Endodermal cell (in vitro differentiated cells): ENCODE measurements around the gene WDR20. TPM values are rescaled to one million over a fixed set of nuclear protein-coding genes. Genes with fewer than 3 reads are reported as not detected.

ENCODE experiments used
- DNase-seq: peaks from one replicate; pipeline ENCODE4 v3.0.0-alpha.2; 2017
- H3K27ac ChIP-seq: 2 replicates; pipeline ENCODE4 v1.5.1; 2013; ENCODE audit warnings: mild to moderate bottlenecking, low read depth, low read length, moderate library complexity
- H3K27me3 ChIP-seq: 2 replicates; pipeline ENCODE4 v1.6.1; 2013; ENCODE audit warnings: mild to moderate bottlenecking, low read length, moderate library complexity; ENCODE audit not compliant: insufficient read depth, control insufficient read depth, poor library complexity, severe bottlenecking
- H3K36me3 ChIP-seq: 2 replicates; pipeline ENCODE4 v1.7.0; 2013; ENCODE audit warnings: mild to moderate bottlenecking, low read length, moderate library complexity; ENCODE audit not compliant: control insufficient read depth, insufficient read depth
- H3K4me1 ChIP-seq: one replicate; pipeline ENCODE4 v1.7.0; 2013; ENCODE audit warnings: low read length; ENCODE audit not compliant: control insufficient read depth, insufficient read depth
- H3K4me3 ChIP-seq: 2 replicates; pipeline ENCODE4 v1.5.1; 2013; ENCODE audit warnings: mild to moderate bottlenecking, low read length, moderate library complexity
- H3K9ac ChIP-seq: 2 replicates; pipeline ENCODE4 v1.6.1; 2013; ENCODE audit warnings: mild to moderate bottlenecking, low read length, moderate library complexity; ENCODE audit not compliant: poor library complexity, severe bottlenecking; ENCODE audit errors: extremely low read depth
- H3K9me3 ChIP-seq: 2 replicates; pipeline ENCODE4 v1.6.1; 2013; ENCODE audit warnings: mild to moderate bottlenecking, low read length, moderate library complexity; ENCODE audit not compliant: control insufficient read depth
- H3K27ac Mint-ChIP-seq: 2 replicates; pipeline ENCODE4 v1.8.0; 2020; ENCODE audit warnings: mixed read lengths
- H3K27me3 Mint-ChIP-seq: 2 replicates; pipeline ENCODE4 v1.8.0; 2021; ENCODE audit warnings: mild to moderate bottlenecking, mixed read lengths; ENCODE audit not compliant: insufficient read depth
- H3K36me3 Mint-ChIP-seq: 2 replicates; pipeline ENCODE4 v1.8.0; 2020; ENCODE audit warnings: low read depth, mixed read lengths
- H3K4me1 Mint-ChIP-seq: 2 replicates; pipeline ENCODE4 v1.8.0; 2020; ENCODE audit warnings: mixed read lengths
- H3K4me3 Mint-ChIP-seq: 2 replicates; pipeline ENCODE4 v1.8.0; 2020; ENCODE audit warnings: mild to moderate bottlenecking, moderate library complexity, mixed read lengths
- H3K9me3 Mint-ChIP-seq: 2 replicates; pipeline ENCODE4 v1.8.0; 2020; ENCODE audit warnings: mild to moderate bottlenecking, mixed read lengths
- WGBS, 2 experiments: methylation state at CpG; one replicate each; pipeline versions ENCODE4 v1.1.5 to v1.1.7; 2013; ENCODE audit warnings: missing lambda C conversion rate in 2 of 2, mixed read lengths in 1 of 2; ENCODE audit not compliant: insufficient coverage in 1 of 2, insufficient read length in 1 of 2; 5-methylcytosine and 5-hydroxymethylcytosine counted together
- total RNA-seq, 2 donors: library from RNA; stranded (reverse); fragmentation: NEBNext Ultra II Directional in 1 of 2; extraction: Animal tissue kit (Norgen Biotek cat#: 25700) in 1 of 2; gene quantifications; 2 replicates in 1 of 2; 3 replicates in 1 of 2; pipeline ENCODE4 v1.2.1, GENCODE V29; 2021
- TF ChIP-seq, protein P1 (sequence below): fragments of 200-600 bp; sonication (generic); conservative IDR thresholded peaks from 2 replicates; pipeline ENCODE4 v1.5.0; 2021; ENCODE audit warnings: antibody characterized with exemption, mild to moderate bottlenecking

Gene WDR20
- total RNA-seq, 2 donors from 2014 or later: 33.8 to 37.6 TPM

DNA sequence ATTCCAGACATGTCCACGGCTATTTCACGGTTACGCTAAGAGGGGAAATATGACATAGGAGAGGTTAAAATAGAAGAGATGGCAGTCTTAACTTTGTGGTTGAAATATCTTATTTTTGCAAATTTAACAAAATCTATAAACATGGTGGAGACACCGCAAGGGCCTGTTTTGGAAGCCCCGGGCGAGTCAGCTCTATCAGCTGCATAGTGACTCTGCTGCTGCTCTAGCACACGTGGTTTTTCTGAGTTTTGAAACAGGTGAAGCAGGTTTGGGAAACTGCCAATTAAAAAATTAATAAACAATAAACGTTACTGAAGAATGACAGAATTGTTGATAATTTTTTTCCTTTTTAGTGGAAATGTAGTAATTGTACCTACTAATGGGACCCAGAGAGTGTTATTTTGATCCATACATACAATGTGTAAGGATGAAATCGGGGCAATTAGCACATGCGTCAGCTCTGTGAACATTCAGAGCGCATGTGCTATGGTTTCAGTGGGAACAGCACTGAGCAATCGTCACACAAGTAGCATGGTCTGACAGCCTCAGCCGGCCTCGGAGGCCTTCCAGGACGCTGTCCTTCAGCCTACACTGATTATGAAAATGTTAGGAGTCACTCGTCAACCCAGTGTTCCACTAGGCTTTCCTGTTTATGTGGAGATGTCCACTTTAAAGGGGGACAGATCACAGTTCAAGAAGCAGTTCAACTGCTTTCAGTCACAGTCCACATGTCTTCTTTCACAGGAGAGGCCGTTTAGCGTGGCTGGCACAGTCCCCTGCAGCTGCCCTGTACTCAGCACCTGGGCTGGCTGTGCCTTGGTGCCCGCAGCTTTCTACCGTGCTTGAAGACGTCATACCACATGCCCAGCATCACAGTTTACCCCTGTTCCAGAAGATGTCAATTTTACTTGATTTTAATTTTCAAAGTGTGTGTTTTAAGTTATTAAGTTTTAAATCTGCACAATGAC is 113.4 kb downstream of the WDR20 start:
- 93 to 97% methylated on average over 15 to 21 of the region's 21 CpGs for WGBS, 2 experiments
- DNase-seq: no peak
- H3K4me1 Mint-ChIP-seq: peaks cover 8% of the 10 kb centered on the region

DNA sequence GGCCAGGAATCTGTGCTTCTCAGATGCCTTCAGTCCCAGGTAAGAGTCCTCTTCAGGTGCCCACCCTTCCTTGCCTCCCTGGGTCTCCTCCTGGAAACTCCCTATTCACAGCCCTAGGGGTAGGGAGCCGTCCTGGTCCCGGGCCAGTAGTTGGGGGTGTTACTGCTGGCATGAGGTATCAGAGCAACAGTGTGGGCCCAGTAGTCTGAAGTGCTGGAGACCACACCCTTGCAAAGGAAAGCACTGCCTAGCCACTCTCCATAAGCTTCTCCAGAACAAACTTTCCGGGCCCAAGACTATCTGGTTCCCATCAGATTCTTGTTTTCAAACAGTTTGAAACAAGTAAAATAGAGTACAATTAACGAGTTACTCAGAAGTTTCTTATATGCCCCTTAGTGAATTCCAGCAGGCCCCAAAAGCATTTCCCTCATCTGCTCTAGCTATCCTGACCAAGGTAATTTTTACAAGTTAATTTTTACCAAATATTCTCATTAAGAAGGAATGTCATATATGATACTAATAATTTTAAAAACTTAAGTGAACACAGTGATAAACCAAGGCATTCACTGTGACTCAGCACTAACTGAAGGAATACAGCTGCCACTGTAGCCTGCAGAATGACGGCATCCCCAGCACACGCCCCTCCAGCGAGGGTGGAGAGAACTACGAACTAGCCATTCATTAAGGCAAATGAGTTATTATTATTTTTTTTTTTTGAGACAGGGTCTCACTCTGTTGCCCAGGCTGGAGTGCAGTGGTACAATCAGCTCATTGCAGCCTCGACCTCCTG is 115.9 kb downstream of the WDR20 start:
- Histone ChIP-seq H3K27me3 (no peaks in the 10 kb centered on the region), H3K27ac (no peak overlapping the region), H3K9ac (no peak overlapping the region), H3K9me3 (no peaks in the 10 kb centered on the region), H3K4me1 (no peaks in the 10 kb centered on the region), H3K4me3 (no peak overlapping the region), H3K36me3 (no peaks in the 10 kb centered on the region)
- H3K36me3 Mint-ChIP-seq: peaks cover 2% of the 10 kb centered on the region
- no peak overlapping the region for H3K4me3 Mint-ChIP-seq
- DNase-seq: no peak
- H3K27me3 Mint-ChIP-seq: peaks cover 13% of the 10 kb centered on the region
- 90 to 96% methylated on average over 7 to 9 of the region's 9 CpGs for WGBS, 2 experiments
- TF ChIP-seq, protein P1, sequence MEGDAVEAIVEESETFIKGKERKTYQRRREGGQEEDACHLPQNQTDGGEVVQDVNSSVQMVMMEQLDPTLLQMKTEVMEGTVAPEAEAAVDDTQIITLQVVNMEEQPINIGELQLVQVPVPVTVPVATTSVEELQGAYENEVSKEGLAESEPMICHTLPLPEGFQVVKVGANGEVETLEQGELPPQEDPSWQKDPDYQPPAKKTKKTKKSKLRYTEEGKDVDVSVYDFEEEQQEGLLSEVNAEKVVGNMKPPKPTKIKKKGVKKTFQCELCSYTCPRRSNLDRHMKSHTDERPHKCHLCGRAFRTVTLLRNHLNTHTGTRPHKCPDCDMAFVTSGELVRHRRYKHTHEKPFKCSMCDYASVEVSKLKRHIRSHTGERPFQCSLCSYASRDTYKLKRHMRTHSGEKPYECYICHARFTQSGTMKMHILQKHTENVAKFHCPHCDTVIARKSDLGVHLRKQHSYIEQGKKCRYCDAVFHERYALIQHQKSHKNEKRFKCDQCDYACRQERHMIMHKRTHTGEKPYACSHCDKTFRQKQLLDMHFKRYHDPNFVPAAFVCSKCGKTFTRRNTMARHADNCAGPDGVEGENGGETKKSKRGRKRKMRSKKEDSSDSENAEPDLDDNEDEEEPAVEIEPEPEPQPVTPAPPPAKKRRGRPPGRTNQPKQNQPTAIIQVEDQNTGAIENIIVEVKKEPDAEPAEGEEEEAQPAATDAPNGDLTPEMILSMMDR: no peak
- H3K9me3 Mint-ChIP-seq: no peaks in the 10 kb centered on the region
- H3K4me1 Mint-ChIP-seq: no peaks in the 10 kb centered on the region
- H3K27ac Mint-ChIP-seq: no peak overlapping the region

More for the DNA sequence above, 113.4 kb downstream of the WDR20 start:
- H3K27ac ChIP-seq: no peak overlapping the region
- H3K27ac Mint-ChIP-seq: no peak overlapping the region
- H3K36me3 Mint-ChIP-seq: peaks cover 4% of the 10 kb centered on the region
- no peaks in the 10 kb centered on the region for H3K27me3 ChIP-seq
- H3K9me3 ChIP-seq: no peaks in the 10 kb centered on the region
- no peak overlapping the region for H3K4me3 ChIP-seq
- no peak overlapping the region for H3K9ac ChIP-seq
- H3K27me3 Mint-ChIP-seq: peaks cover 24% of the 10 kb centered on the region
- peaks cover 4% of the 10 kb centered on the region for H3K4me1 ChIP-seq
- no peaks in the 10 kb centered on the region for H3K9me3 Mint-ChIP-seq
- no peak overlapping the region for H3K4me3 Mint-ChIP-seq
- TF ChIP-seq, protein P1: no peak
- no peaks in the 10 kb centered on the region for H3K36me3 ChIP-seq

DNA sequence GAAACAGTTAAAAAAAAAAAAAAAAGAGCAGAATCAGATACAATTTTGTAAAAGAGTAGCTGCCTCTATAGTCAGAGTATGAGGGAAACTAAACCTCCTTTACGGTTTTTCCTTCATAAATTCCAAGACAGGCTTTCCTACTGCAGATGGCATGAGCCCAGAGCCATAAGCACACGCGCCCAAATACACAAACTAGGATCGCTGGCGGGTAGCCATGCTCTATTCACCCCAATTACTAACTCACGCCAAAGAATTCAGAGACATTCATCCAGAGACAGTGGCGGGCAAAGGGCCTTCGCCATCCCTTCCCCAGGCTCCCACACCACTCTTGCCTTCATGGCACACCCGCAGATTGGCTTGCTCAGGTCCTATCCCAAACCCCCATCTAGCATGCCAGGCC is 117.0 kb downstream of the WDR20 start:
- H3K9me3 Mint-ChIP-seq: no peaks in the 10 kb centered on the region
- no peak overlapping the region for H3K4me3 ChIP-seq
- H3K27me3 ChIP-seq: no peaks in the 10 kb centered on the region
- H3K4me1 ChIP-seq: no peaks in the 10 kb centered on the region
- no peaks in the 10 kb centered on the region for H3K36me3 ChIP-seq
- TF ChIP-seq, protein P1: no peak
- no peak overlapping the region for H3K27ac Mint-ChIP-seq
- peaks cover 4% of the 10 kb centered on the region for H3K27me3 Mint-ChIP-seq
- 86 to 88% methylated on average over 4 to 9 of the region's 9 CpGs for WGBS, 2 experiments
- H3K27ac ChIP-seq: no peak overlapping the region
- no peaks in the 10 kb centered on the region for H3K4me1 Mint-ChIP-seq
- H3K9me3 ChIP-seq: no peaks in the 10 kb centered on the region
- peaks cover 2% of the 10 kb centered on the region for H3K36me3 Mint-ChIP-seq
- DNase-seq: no peak
- H3K4me3 Mint-ChIP-seq: no peak overlapping the region
- no peak overlapping the region for H3K9ac ChIP-seq
